DMS153 (cell line): ENCODE measurements around the gene IL1A.

Experiments
- DNase-seq: peaks from one replicate; lab custom pipeline; 2025; lab: John Stamatoyannopoulos, UW

IL1A gene

DNA sequence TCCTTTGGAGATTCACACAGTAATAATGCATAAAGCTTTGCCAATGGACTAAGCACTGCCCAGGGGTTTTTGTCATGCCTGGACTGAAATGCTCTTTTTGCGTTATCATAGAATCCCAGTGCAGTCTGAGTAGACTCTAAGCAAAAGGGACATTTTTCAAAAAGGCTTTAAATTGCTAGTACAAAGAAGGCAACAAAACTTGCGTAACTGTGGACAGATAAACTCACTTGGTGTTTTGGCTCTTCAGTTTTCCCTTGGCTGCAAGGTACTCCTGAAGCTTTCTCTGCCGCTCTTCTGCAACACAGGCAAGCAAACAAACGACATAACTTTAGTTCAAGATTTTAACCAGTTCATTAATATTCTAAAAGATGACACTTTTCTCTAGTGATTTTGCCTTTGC, 22.0 kb downstream of the IL1A start:
- no peak for DNase-seq

DNA sequence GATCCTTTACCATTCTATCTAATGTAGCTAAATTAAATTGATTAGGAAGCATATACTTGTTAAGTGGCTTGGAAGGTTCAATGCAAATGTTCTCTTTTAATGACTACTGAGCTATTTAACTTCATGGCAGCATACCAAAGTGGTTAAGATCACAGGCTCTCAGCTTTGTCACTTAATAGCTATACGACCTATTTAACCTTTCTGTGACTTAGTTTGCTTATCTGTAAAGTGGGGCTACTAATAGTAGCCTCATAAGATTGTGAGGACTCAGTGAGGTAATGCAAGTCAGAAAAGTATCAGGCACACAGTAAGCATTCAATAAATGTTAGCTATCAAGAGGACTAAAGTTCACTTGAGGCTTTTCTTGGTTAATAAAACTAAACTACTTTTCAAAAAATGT, 24.1 kb downstream of the IL1A start:
- DNase-seq = no peak

DNA sequence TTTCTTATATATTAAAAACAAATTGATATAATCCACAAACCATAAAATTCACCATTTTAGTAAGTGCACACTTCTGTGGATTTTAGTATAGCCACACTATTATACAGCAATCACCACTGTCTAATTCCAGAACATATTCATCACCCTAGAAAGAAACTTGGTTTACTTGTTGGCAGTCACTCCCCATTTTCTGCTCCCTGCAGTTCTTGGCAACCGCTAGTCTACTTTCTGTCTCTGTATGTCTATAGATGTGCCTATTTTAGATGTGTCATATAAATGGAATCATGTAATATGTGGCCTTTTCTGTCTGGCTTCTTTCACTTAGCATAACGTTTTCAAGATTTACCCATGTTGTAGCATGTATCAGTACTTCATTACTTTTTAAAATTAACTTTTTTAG, 25.6 kb downstream of the IL1A start:
- DNase-seq = no peak

DNA sequence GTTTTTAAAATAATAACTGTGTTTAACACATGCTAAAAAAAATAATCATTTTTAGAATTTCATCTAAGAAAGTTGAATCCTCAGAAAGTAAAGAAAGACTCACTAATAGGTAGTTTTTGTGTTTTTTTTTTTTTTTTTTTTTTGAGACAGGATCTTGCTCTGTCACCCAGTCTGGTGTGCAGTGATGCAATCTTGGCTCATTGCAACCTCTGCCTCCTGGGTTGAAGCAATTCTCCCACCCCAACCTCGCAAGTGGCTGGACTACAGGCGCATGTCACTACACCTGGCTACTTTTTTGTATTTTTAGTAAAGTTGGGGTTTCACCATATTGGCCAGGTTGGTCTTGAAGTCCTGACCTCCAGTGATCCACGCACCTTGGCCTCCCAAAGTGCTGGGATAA, 27.0 kb downstream of the IL1A start:
- DNase-seq = no peak

DNA sequence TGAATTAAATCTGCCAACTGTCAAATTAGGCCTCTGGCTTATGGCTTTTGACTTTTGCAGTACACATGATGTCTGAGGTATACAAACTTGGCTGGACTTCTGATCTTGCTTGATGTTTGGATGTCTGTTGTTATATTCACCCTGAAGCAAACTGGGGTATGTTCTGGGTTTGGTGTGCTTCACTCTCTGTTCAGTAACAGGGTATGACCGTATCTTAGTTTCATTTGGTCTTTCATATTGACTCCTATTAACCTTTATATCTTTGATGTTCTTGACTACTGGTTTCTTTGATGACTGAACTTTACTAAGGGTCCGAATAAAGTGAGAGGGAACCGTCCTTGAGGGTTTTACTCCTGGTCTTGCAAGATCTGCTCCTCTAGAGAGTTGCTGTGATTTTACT, 28.1 kb downstream of the IL1A start:
- no peak for DNase-seq

DNA sequence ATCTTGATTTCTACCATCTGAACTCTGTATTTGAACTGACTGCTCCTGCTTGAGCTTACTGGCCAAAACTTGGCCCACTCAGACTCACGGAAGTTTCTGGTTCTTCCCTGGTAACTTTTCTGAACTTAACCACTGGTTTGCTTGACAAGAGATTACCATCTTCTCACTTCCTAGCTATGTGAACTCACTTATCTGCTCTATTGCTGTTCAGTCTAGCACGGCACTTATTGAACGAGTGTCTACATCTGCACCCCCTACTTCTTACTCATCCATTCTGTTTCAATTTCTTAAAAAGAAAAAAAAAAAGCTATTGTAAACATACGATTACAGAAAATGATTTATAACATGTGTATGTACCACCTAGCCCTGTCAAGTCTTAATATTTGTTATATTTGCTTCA, 28.8 kb downstream of the IL1A start:
- DNase-seq = no peak

DNA sequence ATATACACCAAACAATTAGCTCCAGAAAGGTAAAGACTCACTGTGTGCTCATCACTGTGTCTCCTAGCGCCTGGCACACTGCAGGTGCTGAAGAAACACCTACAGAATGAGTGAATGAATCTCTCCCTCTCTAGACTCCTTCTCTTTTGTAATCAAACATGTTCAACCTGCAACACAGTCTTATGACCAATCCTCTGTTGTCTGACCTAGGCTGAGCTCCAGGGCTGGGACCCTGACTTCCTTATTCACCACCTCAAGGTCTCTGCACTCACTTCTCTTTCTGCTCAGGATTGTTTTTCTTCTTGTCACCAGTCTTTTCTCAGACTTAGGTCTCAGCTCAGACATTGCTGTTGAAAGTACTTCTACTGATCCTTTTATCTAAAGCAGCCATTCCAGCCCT, 29.7 kb downstream of the IL1A start:
- no peak for DNase-seq

DNA sequence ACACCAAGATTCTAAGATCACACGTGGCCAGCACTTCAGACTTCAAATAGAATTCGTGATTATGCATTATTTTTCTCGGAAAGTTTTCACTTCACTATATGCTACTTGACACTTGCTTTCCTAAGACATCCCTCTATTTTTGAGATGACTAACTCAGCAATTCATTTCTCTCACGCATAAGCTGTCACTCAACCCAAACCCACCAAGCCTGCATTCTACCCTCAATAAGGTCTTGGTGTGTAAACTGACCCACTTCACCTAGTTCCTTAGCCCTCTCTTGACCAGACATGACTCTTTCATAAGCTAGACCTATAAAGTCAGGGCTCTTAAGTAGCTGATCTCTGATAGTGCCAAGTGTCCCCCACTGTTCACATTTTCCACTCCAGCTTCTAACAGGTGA, 31.6 kb downstream of the IL1A start:
- DNase-seq = no peak

DNA sequence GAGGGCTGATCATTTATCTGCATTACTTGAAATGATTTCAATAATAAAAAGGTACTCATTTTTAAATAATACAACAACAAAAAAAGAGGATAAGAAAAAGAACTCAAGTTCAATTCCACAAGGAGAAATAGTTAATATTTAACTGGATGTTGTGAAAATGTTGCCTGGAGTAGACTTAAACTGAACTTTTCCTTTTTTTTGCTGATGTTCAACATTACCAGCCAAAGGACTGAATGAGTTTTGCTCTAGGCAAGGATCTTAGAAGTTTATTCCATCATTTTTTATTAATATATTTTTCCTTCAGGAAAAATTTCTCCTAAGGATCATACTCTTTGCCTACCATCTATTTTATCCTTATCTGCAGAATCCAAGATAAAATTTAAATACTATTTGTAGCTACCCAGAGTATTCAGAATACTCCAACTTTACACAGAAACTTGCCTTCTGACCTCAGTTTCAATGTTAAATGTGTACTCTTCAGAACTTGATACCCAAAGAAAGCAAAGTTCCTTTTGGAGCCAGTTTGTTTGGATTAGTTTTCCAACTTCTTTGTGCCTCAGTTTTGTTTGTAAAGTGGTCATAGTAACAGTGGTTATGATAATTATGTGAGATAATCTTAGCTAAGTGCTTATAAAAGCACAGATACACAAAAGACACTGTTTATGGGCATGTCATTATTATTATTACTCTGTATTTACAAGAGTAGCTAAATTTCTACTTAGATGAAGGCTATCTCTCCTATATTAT, 32.7 kb downstream of the IL1A start:
- DNase-seq = no peak

DNA sequence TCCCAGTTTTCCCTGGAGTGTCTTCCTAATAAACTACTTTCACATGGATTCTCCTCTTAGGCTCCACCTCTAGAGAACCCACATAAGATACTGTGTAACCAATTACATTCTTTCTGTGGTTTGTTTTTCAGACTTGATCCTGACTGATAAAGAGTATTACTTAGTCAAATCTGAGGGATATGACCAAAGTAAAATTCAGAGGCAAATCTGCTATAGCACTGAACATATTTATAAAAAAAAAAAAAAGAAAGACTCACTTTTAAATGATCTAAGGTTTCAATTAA, 33.8 kb downstream of the IL1A start:
- DNase-seq = no peak

DNA sequence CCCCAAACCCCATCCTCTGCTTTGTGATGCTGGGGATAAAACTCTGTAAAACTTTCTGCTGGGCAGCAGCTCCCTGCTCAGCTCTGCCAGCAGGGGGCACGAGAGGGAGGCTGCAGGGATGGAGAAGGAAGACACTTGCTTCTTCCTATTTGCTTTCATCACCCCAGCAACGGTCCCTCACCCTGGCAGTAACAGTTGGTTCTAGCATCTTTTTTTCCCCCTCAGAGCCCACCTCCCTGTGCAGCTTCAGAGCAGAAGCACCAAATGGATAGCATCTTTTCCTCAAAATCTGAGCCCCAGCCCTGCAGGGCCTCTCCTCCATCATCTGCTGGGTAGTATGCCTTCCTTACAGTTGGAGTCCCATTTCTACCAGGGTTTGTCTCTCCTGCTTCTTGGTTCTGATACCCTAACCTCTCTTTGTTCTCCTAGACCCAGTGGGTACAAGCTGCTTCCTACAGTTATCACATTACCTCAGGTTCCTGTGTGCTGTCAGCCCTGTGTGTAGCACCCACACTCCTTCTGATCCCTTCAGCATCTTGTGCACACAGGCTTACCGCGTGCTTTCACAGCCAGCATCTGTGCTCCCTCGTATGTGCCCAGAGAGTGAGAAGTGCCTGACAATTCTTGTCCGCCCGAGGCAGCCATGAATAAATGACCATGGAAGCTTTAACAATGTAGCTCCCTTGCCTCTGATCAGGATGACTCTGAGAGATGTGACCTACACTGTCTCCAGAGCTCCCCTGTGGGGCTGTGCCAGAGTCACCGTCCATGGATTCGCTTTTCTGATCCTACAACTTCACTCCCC, 34.3 kb downstream of the IL1A start:
- peak; percentile 36 for DNase-seq

DNA sequence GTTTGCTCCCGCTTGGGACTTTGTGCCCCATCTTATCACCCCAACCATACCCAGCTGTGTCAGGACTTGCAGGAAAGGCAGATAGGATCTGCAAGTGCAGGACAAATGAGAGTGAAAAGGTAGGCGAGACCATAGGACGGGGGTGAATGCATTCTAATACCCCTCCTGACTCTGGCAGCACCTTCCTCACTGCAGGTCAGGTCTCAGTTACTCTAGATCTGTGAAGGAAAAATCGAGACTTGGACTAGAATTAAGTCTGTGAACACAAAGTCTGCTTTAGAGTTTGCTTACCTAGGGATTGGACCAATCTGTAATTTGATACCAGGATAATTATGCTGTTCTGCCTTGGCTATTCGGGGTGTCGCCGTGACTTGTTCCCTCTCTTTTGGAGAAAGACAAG, 43.8 kb downstream of the IL1A start:
- DNase-seq = no peak

DNA sequence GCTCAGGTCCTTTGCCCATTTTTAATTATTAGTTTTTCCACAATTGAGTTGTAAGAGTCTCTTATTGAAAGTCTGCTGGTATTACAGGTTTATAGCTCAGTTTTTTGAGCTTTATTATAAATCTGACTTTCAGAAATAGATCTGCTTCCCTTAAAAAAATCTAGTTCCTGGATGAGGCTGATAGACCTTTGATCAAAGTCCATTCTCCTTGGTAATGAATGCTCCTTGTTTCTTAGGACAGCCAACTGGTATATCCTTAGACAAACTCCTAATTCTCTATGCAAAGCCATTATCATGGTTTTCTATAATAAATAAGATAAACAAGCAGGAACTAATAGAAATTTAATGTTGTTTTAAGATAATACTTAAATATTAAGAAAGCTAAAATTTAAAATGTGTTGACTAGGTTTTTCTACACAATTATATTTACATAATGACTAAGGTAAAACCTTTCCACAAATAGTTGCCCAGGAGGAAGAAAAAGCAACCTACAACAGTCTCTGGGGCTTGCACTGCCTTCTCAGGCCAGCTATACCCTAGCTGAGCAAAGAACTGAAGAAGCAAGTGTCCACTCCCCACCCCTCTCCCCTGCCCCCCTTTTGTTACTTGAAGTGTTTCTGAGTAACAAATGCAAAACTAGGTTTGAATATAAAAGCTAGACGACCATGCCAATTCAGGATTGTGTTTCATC, 46.6 kb downstream of the IL1A start:
- DNase-seq = no peak

DNA sequence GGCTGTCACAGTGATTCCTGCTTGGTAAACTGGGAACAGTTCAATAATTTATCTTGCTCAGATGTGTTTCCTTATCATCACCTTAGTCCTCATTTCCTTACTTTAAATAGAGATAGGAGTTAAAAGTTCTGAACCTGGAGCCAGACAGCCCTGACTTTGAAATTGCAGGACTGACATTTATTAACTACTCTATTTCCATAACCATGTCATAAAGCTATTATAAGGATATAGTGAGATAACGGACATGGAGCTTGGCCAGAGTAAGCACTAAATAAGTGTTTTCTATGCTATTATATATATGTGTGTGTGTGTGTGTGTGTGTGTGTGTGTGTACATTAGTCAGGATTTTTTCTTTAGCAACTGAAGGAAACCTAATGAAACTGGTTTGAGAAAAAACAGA, 50.4 kb downstream of the IL1A start:
- no peak for DNase-seq

DNA sequence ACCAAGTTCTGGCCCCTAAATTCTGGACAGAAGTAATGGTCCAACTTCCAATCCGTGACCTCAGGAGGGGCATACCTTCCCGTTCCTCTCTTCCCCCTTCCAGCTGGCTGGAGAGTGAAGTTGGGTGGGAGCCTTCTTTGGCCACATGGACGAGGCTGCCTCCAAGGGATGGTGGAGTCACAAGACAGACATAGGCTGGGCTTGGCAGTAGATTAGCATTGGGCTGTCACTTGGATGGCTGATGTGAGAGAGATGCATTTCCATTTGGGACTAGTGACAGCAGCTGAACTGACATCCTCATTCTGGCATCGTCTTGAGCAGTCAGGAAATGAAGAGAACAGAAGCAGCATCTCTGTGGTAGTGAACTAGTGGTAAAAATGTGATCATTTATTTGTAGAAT, 50.8 kb downstream of the IL1A start:
- DNase-seq = no peak

DNA sequence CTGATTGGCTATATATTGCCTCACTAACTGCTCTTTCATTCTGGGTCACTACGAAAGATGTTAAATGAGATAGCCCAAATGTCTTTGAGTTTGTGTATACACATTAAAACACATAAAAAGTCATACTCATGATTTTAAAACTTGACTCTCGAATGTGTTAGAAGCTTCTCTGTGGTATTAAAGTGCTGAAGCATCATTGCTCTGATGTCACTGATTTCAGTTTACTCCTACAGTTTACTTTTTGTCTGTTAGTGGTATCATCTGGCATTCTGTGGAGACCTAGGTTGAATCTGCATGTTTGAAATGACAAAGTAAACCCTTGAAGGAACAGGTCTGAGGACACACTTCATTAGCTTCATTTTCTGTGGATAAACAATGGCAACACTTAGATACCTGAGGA, 52.8 kb downstream of the IL1A start:
- DNase-seq = no peak

DNA sequence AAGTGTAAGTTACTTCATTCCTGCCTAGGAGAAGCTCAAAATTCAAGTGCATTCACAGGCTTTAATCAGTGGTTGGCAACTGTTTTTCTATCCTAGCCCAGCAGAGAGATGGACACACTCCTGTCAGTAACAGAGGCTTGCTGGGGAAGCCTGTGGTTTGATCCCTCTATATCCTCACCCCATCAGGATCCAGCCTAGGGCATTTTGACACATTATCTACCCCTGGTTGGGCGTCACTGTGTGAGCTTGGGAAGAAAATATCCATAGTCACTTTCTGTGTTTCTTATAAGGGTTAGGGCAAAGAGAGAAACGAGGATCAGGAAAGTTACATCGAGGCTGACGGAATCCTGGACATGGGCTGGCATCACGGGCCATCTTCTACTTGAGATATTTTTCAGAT, 53.5 kb downstream of the IL1A start:
- no peak for DNase-seq

DNA sequence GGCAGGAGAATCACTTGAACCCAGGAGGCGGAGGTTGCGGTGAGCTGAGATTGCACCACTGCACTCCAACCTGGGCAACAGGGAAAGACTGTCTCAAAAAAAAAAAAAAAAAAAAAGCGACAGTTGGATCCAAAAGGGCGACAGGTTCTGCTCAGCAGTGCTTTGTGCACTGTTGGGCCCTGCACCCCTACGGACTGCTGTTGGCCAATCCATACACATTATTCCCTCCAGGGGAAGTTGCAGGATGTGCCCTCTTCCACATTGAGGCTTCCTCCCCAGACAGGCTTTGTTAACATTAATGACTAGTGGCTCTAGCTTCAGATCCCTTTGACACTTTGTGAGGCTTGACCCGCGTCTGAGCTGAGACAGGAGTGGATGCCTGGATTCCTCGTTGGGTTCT, 54.1 kb downstream of the IL1A start:
- DNase-seq = no peak

DNA sequence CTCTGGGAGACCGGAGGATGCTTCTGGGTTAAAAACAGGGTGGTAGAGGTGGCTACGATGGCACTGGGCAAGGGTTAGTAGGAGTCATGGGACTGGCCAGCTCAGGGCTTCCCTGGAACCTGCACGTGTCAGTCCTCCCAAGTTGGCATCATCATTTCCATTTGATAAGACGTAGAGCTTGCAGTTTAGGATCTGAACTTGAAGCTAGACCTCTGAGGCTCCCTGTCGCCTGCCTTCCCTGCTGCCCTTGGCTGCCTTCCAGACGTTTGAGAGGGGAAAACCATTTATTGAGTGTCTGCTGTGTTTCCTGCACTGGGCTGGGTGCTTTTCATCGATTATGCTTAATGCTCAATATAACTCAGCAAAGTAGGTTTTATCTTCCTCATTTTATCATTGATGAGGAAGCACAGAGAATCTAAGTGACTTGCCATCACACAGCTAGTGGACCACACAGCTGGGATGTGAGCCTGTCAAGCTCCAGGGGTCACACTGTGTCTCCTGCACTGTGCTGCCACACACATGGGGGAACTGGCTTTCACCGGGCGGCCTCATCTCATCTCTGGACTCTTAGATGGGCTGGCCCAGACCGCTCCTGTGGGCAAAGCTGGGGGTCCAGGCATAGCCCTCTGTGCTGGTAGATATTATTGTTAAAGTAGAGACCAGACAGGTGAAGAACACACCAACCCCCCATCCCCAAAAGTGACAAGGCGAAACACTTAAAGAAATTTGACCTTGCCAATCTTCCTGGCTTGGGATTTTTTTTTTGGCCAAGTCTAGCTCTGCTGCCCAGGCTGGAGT, 55.7 kb downstream of the IL1A start:
- no peak for DNase-seq

DNA sequence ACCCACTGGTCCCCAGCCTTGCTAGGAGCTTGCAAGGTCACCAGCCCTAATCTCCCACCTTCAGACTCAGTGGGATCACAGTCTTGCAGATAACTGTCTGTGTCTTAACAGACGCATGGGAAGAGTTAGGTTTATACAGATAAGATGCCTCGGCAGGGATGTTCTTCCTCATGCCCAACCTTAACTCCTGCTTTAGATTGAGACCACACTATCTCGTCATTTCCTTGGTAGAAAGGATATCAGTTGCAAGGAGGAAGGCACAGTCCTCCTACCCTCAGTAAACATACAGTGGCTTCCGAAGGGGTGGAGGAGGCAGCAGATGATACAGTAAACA, 56.3 kb downstream of the IL1A start:
- no peak for DNase-seq

DNA sequence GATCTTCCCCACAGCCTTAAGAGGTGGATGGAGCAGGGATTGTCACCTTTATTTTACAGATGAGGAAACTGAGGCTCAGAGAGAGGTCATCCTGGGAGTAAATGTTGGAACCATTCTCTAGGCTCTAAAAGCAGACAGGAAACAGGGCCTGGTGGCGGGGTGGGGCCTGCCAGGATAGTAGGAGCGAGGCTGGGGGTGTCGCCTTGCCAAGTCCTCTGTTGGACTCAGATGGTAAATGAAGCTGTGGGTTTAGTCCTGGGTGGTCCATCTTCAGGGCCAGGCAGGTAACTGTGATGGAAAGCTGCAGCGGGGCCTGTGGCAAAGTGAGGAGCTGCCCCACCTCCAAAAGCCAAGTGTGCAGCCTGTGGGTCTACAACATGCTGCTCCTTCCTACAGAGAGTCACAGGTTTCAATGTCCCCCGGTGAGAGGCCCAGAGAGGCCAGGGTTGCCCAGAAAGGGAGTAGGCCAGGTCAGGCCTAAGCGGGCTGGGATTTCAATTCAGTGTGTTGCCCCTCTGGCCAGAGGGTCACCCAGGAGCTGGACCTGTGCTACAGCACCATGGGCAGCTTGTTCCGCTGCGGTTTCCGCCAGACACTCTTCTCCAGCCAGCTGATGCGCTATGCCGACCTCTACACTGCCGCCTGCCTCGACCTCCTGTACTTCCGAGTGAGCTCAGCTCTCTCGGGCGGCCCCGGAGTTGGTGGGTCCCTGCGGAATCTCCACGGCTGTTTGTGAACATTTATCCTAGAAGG, 56.8 kb downstream of the IL1A start:
- no peak for DNase-seq
